Activated naive CD4-positive, alpha-beta T cell treated with anti-CD3 and anti-CD28 coated beads for 36 hours (primary cell): Measurements from ENCODE around the gene ZDHHC22. TPM values are rescaled to one million over a fixed set of nuclear protein-coding genes. Genes with fewer than 3 reads are reported as not detected.

Source experiments
- CTCF ChIA-PET: fragments of 350-600 bp; sonication (Branson Sonifier 250); formaldehyde crosslinking; loops from one replicate; lab custom pipeline; 2021; ENCODE audit warnings: antibody characterized with exemption; lab: Charles Lee
- DNase-seq: peaks from one replicate; pipeline ENCODE4 v3.0.0-alpha.2; 2020
- H3K27ac Mint-ChIP-seq: one replicate; pipeline ENCODE4 v1.8.0; 2021; ENCODE audit warnings: mild to moderate bottlenecking, mixed read lengths
- H3K27me3 Mint-ChIP-seq: one replicate; pipeline ENCODE4 v1.8.0; 2021; ENCODE audit warnings: low read depth, mixed read lengths
- H3K36me3 Mint-ChIP-seq: one replicate; pipeline ENCODE4 v1.8.0; 2021; ENCODE audit warnings: low read depth, mixed read lengths
- H3K4me1 Mint-ChIP-seq: one replicate; pipeline ENCODE4 v1.8.0; 2021; ENCODE audit warnings: low read depth, mixed read lengths
- H3K4me3 Mint-ChIP-seq: one replicate; pipeline ENCODE4 v1.8.0; 2021; ENCODE audit warnings: mild to moderate bottlenecking, moderate library complexity, mixed read lengths
- H3K9me3 Mint-ChIP-seq: one replicate; pipeline ENCODE4 v1.8.0; 2021; ENCODE audit warnings: mixed read lengths
- intact Hi-C: fragments of 100-400 bp; cut with micrococcal nuclease; formaldehyde crosslinking; loops from one replicate; pipeline ENCODE4 v1.15.1; 2023
- total RNA-seq, 2 experiments: library from RNA; stranded (reverse); gene quantifications; one replicate each; pipeline ENCODE4 v1.2.3, GENCODE V29; 2021

ZDHHC22 gene
- total RNA-seq, 2 experiments from 2014 or later = not detected

GRCh38 chr14:77124345-77125280, 17.0 kb downstream of the ZDHHC22 start:
- Mint-ChIP-seq H3K9me3 (no peaks in the 10 kb centered on the region), H3K4me1 (peaks cover 36% of the 10 kb centered on the region), H3K27ac (peak overlapping the region; percentile 42), H3K4me3 (peak overlapping the region; percentile 77), H3K36me3 (peaks cover 6% of the 10 kb centered on the region), H3K27me3 (peaks cover 16% of the 10 kb centered on the region)
- intact Hi-C loops = loop anchor here (1.0 kb wide), 2 partner anchors 26 to 54 kb away; partner anchors contain the start of gene CIPC
- peak; percentile 69 for DNase-seq
- CTCF ChIA-PET = interaction anchor here (0.6 to 2.7 kb wide), 26 partner anchors 8 to 1105 kb away, joined by 3 to 17 read pairs (median 4); partner anchors contain the start of gene CIPC

GRCh38 chr14:77123381-77124325, 17.9 kb downstream of the ZDHHC22 start:
- Mint-ChIP-seq H3K4me3 (peak overlapping the region; percentile 77), H3K4me1 (peaks cover 36% of the 10 kb centered on the region), H3K36me3 (peaks cover 6% of the 10 kb centered on the region), H3K9me3 (no peaks in the 10 kb centered on the region), H3K27ac (peak overlapping the region; percentile 42), H3K27me3 (peaks cover 16% of the 10 kb centered on the region)
- intact Hi-C loops = loop anchor here (1.0 kb wide), 1 partner anchor 53 kb away; no protein-coding TSS in a partner anchor
- DNase-seq = peak; percentile 51
- CTCF ChIA-PET = interaction anchor here (0.6 to 2.7 kb wide), 26 partner anchors 7 to 1104 kb away, joined by 3 to 17 read pairs (median 4); partner anchors contain the start of gene CIPC

- no peak overlapping the region for H3K27ac Mint-ChIP-seq
- no peaks in the 10 kb centered on the region for H3K9me3 Mint-ChIP-seq
- H3K27me3 Mint-ChIP-seq = peaks cover 16% of the 10 kb centered on the region
- DNase-seq = no peak
- CTCF ChIA-PET = interaction anchor here (1.2 to 2.7 kb wide), 3 partner anchors 30 to 209 kb away, joined by 3 to 16 read pairs (median 3); no protein-coding TSS in a partner anchor
- H3K4me1 Mint-ChIP-seq = peaks cover 36% of the 10 kb centered on the region
- H3K4me3 Mint-ChIP-seq = no peak overlapping the region
- H3K36me3 Mint-ChIP-seq = peaks cover 6% of the 10 kb centered on the region
- intact Hi-C loops = no loop called here
Measured at GRCh38 chr14:77122526-77123125, 19.0 kb downstream of the ZDHHC22 start.

GRCh38 chr14:77120771-77121743, 20.5 kb downstream of the ZDHHC22 start:
- Mint-ChIP-seq H3K27me3 (peaks cover 14% of the 10 kb centered on the region), H3K4me1 (peaks cover 36% of the 10 kb centered on the region), H3K4me3 (peak overlapping the region; percentile 1), H3K27ac (peak overlapping the region; percentile 75), H3K36me3 (peaks cover 6% of the 10 kb centered on the region), H3K9me3 (no peaks in the 10 kb centered on the region)
- intact Hi-C loops = no loop called here
- DNase-seq = peak; percentile 59
- CTCF ChIA-PET = interaction anchor here (1.2 to 1.5 kb wide), 2 partner anchors 53 to 248 kb away, joined by 3 to 4 read pairs; no protein-coding TSS in a partner anchor

GRCh38 chr14:77119851-77120250, 21.7 kb downstream of the ZDHHC22 start:
- H3K27ac Mint-ChIP-seq = peak overlapping the region; percentile 82
- peaks cover 7% of the 10 kb centered on the region for H3K27me3 Mint-ChIP-seq
- intact Hi-C loops = no loop called here
- no peaks in the 10 kb centered on the region for H3K9me3 Mint-ChIP-seq
- peaks cover 33% of the 10 kb centered on the region for H3K4me1 Mint-ChIP-seq
- peak overlapping the region; percentile 15 for H3K4me3 Mint-ChIP-seq
- peaks cover 6% of the 10 kb centered on the region for H3K36me3 Mint-ChIP-seq
- DNase-seq = no peak
- CTCF ChIA-PET = no interaction called here

GRCh38 chr14:77116172-77116817, 25.3 kb downstream of the ZDHHC22 start:
- CTCF ChIA-PET = interaction anchor here (0.5 to 1.5 kb wide), 7 partner anchors 8 to 240 kb away, joined by 3 to 5 read pairs (median 3); no protein-coding TSS in a partner anchor
- intact Hi-C loops = no loop called here
- Mint-ChIP-seq H3K27ac (no peak overlapping the region), H3K4me1 (peaks cover 13% of the 10 kb centered on the region), H3K9me3 (no peaks in the 10 kb centered on the region), H3K36me3 (peaks cover 12% of the 10 kb centered on the region), H3K4me3 (no peak overlapping the region), H3K27me3 (no peaks in the 10 kb centered on the region)
- DNase-seq = no peak

GRCh38 chr14:77114609-77115008, 27.0 kb downstream of the ZDHHC22 start:
- no peak for DNase-seq
- CTCF ChIA-PET = interaction anchor here (0.6 to 2.5 kb wide), 4 partner anchors 10 to 128 kb away, joined by 3 to 14 read pairs (median 4); no protein-coding TSS in a partner anchor
- no peak overlapping the region for H3K4me3 Mint-ChIP-seq
- H3K9me3 Mint-ChIP-seq = no peaks in the 10 kb centered on the region
- H3K4me1 Mint-ChIP-seq = no peaks in the 10 kb centered on the region
- peaks cover 9% of the 10 kb centered on the region for H3K36me3 Mint-ChIP-seq
- H3K27me3 Mint-ChIP-seq = no peaks in the 10 kb centered on the region
- intact Hi-C loops = no loop called here
- no peak overlapping the region for H3K27ac Mint-ChIP-seq

- Mint-ChIP-seq H3K9me3 (no peaks in the 10 kb centered on the region), H3K4me3 (no peak overlapping the region), H3K27me3 (no peaks in the 10 kb centered on the region), H3K4me1 (no peaks in the 10 kb centered on the region), H3K27ac (no peak overlapping the region), H3K36me3 (peaks cover 10% of the 10 kb centered on the region)
- CTCF ChIA-PET = interaction anchor here (1.4 to 2.5 kb wide), 3 partner anchors 11 to 43 kb away, joined by 5 to 14 read pairs (median 7); partner anchors contain the start of gene CIPC
- intact Hi-C loops = no loop called here
- no peak for DNase-seq
Measured at GRCh38 chr14:77113644-77114043, 27.9 kb downstream of the ZDHHC22 start.

- no peak overlapping the region for H3K27ac Mint-ChIP-seq
- H3K9me3 Mint-ChIP-seq = no peaks in the 10 kb centered on the region
- no peaks in the 10 kb centered on the region for H3K4me1 Mint-ChIP-seq
- peaks cover 26% of the 10 kb centered on the region for H3K36me3 Mint-ChIP-seq
- DNase-seq = no peak
- H3K4me3 Mint-ChIP-seq = no peak overlapping the region
- CTCF ChIA-PET = interaction anchor here (0.6 to 2.1 kb wide), 4 partner anchors 13 to 205 kb away, joined by 3 to 7 read pairs (median 4); no protein-coding TSS in a partner anchor
- no peaks in the 10 kb centered on the region for H3K27me3 Mint-ChIP-seq
- intact Hi-C loops = no loop called here
Measured at GRCh38 chr14:77111021-77111420, 30.6 kb downstream of the ZDHHC22 start.

- H3K4me1 Mint-ChIP-seq = no peaks in the 10 kb centered on the region
Measured at GRCh38 chr14:77110286-77110685, 31.3 kb downstream of the ZDHHC22 start.

More at GRCh38 chr14:77110286-77110685, 31.3 kb downstream of the ZDHHC22 start:
- Mint-ChIP-seq H3K27me3 (no peaks in the 10 kb centered on the region), H3K36me3 (peaks cover 26% of the 10 kb centered on the region), H3K4me3 (no peak overlapping the region), H3K27ac (no peak overlapping the region), H3K9me3 (no peaks in the 10 kb centered on the region)
- DNase-seq = no peak
- CTCF ChIA-PET = interaction anchor here (0.9 to 2.1 kb wide), 4 partner anchors 11 to 206 kb away, joined by 3 to 7 read pairs (median 6); no protein-coding TSS in a partner anchor
- intact Hi-C loops = no loop called here
